Heart left ventricle (tissue), 13 donors: ENCODE measurements around the gene RET.

Experiments used
- CTCF ChIP-seq, 12 donors: fragments of 200-600 bp; sonication (generic) in 4 of 12; IDR thresholded peaks; one replicate each; pipeline versions ENCODE4 v1.5.0 to v1.8.0; 2018 to 2022; ENCODE audit warnings: antibody characterized with exemption in 12 of 12, mild to moderate bottlenecking in 5 of 12
- POLR2A ChIP-seq, 2 donors: fragments of 450-650 bp; IDR thresholded peaks; one replicate each; pipeline ENCODE4 v1.6.1; 2017; ENCODE audit warnings: antibody characterized with exemption in 2 of 2, mild to moderate bottlenecking in 2 of 2, moderate library complexity in 2 of 2
- donor health status: ischemic (EF 13 %, LVEDD 7.1; RV severe dilation, severe dysfunction).
- donor health status: DM: no; HTN: yes; CAD: no.
- donor health status: DM: no; HTN: no; CAD: no.
- donor health status: ischemic (EF 25% LVEDD 6.9; RV normal size, moderate dysfunction).
- donor health status: ischemic (EF 25% LVEDD 5.7; RV mildly dilated, moderate dysfunction).
- donor health status: ischemic (EF 35%, LVEDD 5.7; RV mildly dilated, moderate dysfunction).
- donor health status: nonischemic (EF 11% LVEDD 7.7; RV severe dilation, severe dysfunction).
- donor health status: DM: yes; HTN: yes; CAD: no.
- donor health status: PGD.
- donor health status: ischemic (EF 29% LVEDD 5.4; RV normal size, mild dysfunction).
- donor health status: nonischemic (EF 23%, LVEDD 6.1; RV moderate dilation, normal function).

GRCh38 chr10:43069579-43069978 lies 7.3 kb upstream of the RET start:
- no peak for TF ChIP-seq CTCF (IDR thresholded peaks at IDR 0.05)
- TF ChIP-seq POLR2A (IDR thresholded peaks at IDR 0.05): no peak
